ENCODE measurements around the gene FBXL4.

Gene FBXL4

GRCh38 chr6:98946266-98946878 is 1.4 kb downstream of the FBXL4 start:
- TF ChIP-seq CTCF (IDR thresholded peaks at IDR 0.05; ENCODE audit: insufficient read depth, missing control alignments) = no peak
- no peak for DNase-seq (ENCODE audit: insufficient read length, low spot score)
- FAIRE-seq = peak; percentile 63

GRCh38 chr6:98945311-98946115 is 2.2 kb downstream of the FBXL4 start:
- DNase-seq (ENCODE audit: insufficient read length, low spot score) (no peak), FAIRE-seq (no peak)
- no peak for TF ChIP-seq CTCF (IDR thresholded peaks at IDR 0.05; ENCODE audit: insufficient read depth, missing control alignments)

GRCh38 chr6:98944598-98945081 is 3.1 kb downstream of the FBXL4 start:
- DNase-seq (ENCODE audit: insufficient read length, low spot score) = no peak
- FAIRE-seq = no peak
- no peak for TF ChIP-seq CTCF (IDR thresholded peaks at IDR 0.05; ENCODE audit: insufficient read depth, missing control alignments)

GRCh38 chr6:98944168-98944567 is 3.6 kb downstream of the FBXL4 start:
- no peak for TF ChIP-seq CTCF (IDR thresholded peaks at IDR 0.05; ENCODE audit: insufficient read depth, missing control alignments)
- FAIRE-seq (no peak), DNase-seq (ENCODE audit: insufficient read length, low spot score) (no peak)

GRCh38 chr6:98942263-98942803 is 5.4 kb downstream of the FBXL4 start:
- TF ChIP-seq CTCF (IDR thresholded peaks at IDR 0.05; ENCODE audit: insufficient read depth, missing control alignments) = no peak
- DNase-seq (ENCODE audit: insufficient read length, low spot score) (no peak), FAIRE-seq (no peak)

GRCh38 chr6:98941319-98941718 is 6.4 kb downstream of the FBXL4 start:
- FAIRE-seq (no peak), DNase-seq (ENCODE audit: insufficient read length, low spot score) (no peak)
- TF ChIP-seq CTCF (IDR thresholded peaks at IDR 0.05; ENCODE audit: insufficient read depth, missing control alignments) = no peak

GRCh38 chr6:98937351-98937750 is 10.4 kb downstream of the FBXL4 start:
- DNase-seq (ENCODE audit: insufficient read length, low spot score) = no peak
- no peak for TF ChIP-seq CTCF (IDR thresholded peaks at IDR 0.05; ENCODE audit: insufficient read depth, missing control alignments)
- FAIRE-seq = no peak

Measured in D721Med (cell line).